ENCODE measurements around the gene KNL1. TPM values are rescaled to one million over a fixed set of nuclear protein-coding genes. Genes with fewer than 3 reads are reported as not detected.
"Not testable (repeated sequence)": the region's sequence is repeated elsewhere in the genome, so short reads cannot be mapped to it uniquely, and the experiment has no call there.

Gene KNL1
- total RNA-seq, 8 experiments from 2014 or later = 0.61 to 21.4 (median 1.6) TPM

- in situ Hi-C loops (cut with MboI; ENCODE audit: low pct_unique_long_range_greater_than_20kb in 2 of 9, low sequenced_read_pairs in 9 of 9, unreplicated experiment in 9 of 9) = no loop called here
- no peak for ATAC-seq (replicated peaks in 6 of 8)
- Histone ChIP-seq H3K4me1 (replicated peaks in 1 of 2) (no peaks in the 10 kb centered on the region), H3K27ac (no peak overlapping the region), H3K4me3 (no peak overlapping the region)
- WGBS, 10 experiments = 80 to 100% (median 91%) methylated on average over 1 to 7 of the region's 9 CpGs; no CpG with 5 or more reads in 3 of the 10 experiments
Observed at GRCh38 chr15:40633178-40633577, 39.1 kb downstream of the KNL1 start.

- H3K27ac ChIP-seq = no peak overlapping the region
- H3K4me3 ChIP-seq = no peak overlapping the region
- 53 to 100% (median 95%) methylated on average over 1 to 4 of the region's 4 CpGs for WGBS, 10 experiments
- no peak for ATAC-seq (replicated peaks in 6 of 8)
- no peaks in the 10 kb centered on the region for H3K4me1 ChIP-seq (replicated peaks in 1 of 2)
- in situ Hi-C loops (cut with MboI; ENCODE audit: low pct_unique_long_range_greater_than_20kb in 2 of 9, low sequenced_read_pairs in 9 of 9, unreplicated experiment in 9 of 9) = no loop called here
Observed at GRCh38 chr15:40637221-40637745, 43.2 kb downstream of the KNL1 start.

GRCh38 chr15:40639677-40640076, 45.6 kb downstream of the KNL1 start:
- Histone ChIP-seq H3K4me1 (replicated peaks in 1 of 2) (no peaks in the 10 kb centered on the region), H3K27ac (no peak overlapping the region), H3K4me3 (no peak overlapping the region)
- WGBS, 10 experiments = 87 to 100% (median 94%) methylated on average over 2 to 5 of the region's 5 CpGs; no CpG with 5 or more reads in 2 of the 10 experiments
- in situ Hi-C loops (cut with MboI; ENCODE audit: low pct_unique_long_range_greater_than_20kb in 2 of 9, low sequenced_read_pairs in 9 of 9, unreplicated experiment in 9 of 9) = no loop called here
- no peak for ATAC-seq (replicated peaks in 6 of 8)

- in situ Hi-C loops (cut with MboI; ENCODE audit: low pct_unique_long_range_greater_than_20kb in 2 of 9, low sequenced_read_pairs in 9 of 9, unreplicated experiment in 9 of 9) = no loop called here
- no peak for ATAC-seq (replicated peaks in 6 of 8)
- no peaks in the 10 kb centered on the region for H3K4me1 ChIP-seq (replicated peaks in 1 of 2)
- H3K4me3 ChIP-seq = no peak overlapping the region
- WGBS, 10 experiments = 83 to 100% (median 100%) methylated on average over 1 of the region's 1 CpG; no CpG with 5 or more reads in 1 of the 10 experiments
- no peak overlapping the region for H3K27ac ChIP-seq
Observed at GRCh38 chr15:40647523-40647922, 53.5 kb downstream of the KNL1 start.

GRCh38 chr15:40650479-40650878, 56.4 kb downstream of the KNL1 start:
- Histone ChIP-seq H3K4me1 (replicated peaks in 1 of 2) (no peaks in the 10 kb centered on the region), H3K4me3 (no peak overlapping the region), H3K27ac (no peak overlapping the region)
- ATAC-seq (replicated peaks in 6 of 8) = no peak
- in situ Hi-C loops (cut with MboI; ENCODE audit: low pct_unique_long_range_greater_than_20kb in 2 of 9, low sequenced_read_pairs in 9 of 9, unreplicated experiment in 9 of 9) = no loop called here

- Histone ChIP-seq H3K27ac (no peak overlapping the region), H3K4me1 (replicated peaks in 1 of 2) (no peaks in the 10 kb centered on the region), H3K4me3 (no peak overlapping the region)
- in situ Hi-C loops (cut with MboI; ENCODE audit: low pct_unique_long_range_greater_than_20kb in 2 of 9, low sequenced_read_pairs in 9 of 9, unreplicated experiment in 9 of 9) = no loop called here
- WGBS, 10 experiments = 20 to 100% (median 98%) methylated on average over 1 to 5 of the region's 5 CpGs; no CpG with 5 or more reads in 1 of the 10 experiments
- peak in 2 of 8 experiments; percentile 64 to 94 for ATAC-seq (replicated peaks in 6 of 8)
Observed at GRCh38 chr15:40660686-40661085, 66.6 kb downstream of the KNL1 start.

- in situ Hi-C loops (cut with MboI; ENCODE audit: low pct_unique_long_range_greater_than_20kb in 2 of 9, low sequenced_read_pairs in 9 of 9, unreplicated experiment in 9 of 9) = no loop called here
- ATAC-seq (replicated peaks in 6 of 8) = no peak
- Histone ChIP-seq H3K4me1 (replicated peaks in 1 of 2) (no peaks in the 10 kb centered on the region), H3K27ac (no peak overlapping the region), H3K4me3 (no peak overlapping the region)
- 80 to 100% (median 94%) methylated on average over 1 to 7 of the region's 7 CpGs; no CpG with 5 or more reads in 2 of the 10 experiments for WGBS, 10 experiments
Observed at GRCh38 chr15:40664909-40665308, 70.9 kb downstream of the KNL1 start.

- H3K4me3 ChIP-seq; ATAC-seq (replicated peaks in 6 of 8); H3K4me1 ChIP-seq (replicated peaks in 1 of 2); H3K27ac ChIP-seq; in situ Hi-C loops (cut with MboI; ENCODE audit: low pct_unique_long_range_greater_than_20kb in 2 of 9, low sequenced_read_pairs in 9 of 9, unreplicated experiment in 9 of 9): not testable (repeated sequence)
- WGBS, 10 experiments = 29 to 100% (median 80%) methylated on average over 1 to 3 of the region's 6 CpGs; no CpG with 5 or more reads in 5 of the 10 experiments
Observed at GRCh38 chr15:40676290-40676689, 82.2 kb downstream of the KNL1 start.

- ATAC-seq (replicated peaks in 6 of 8); H3K4me3 ChIP-seq; H3K27ac ChIP-seq; H3K4me1 ChIP-seq (replicated peaks in 1 of 2); in situ Hi-C loops (cut with MboI; ENCODE audit: low pct_unique_long_range_greater_than_20kb in 2 of 9, low sequenced_read_pairs in 9 of 9, unreplicated experiment in 9 of 9): not testable (repeated sequence)
- WGBS, 10 experiments = 100% methylated on average over 1 of the region's 38 CpGs; no CpG with 5 or more reads in 9 of the 10 experiments
Observed at GRCh38 chr15:40676906-40677305, 82.9 kb downstream of the KNL1 start.

- WGBS, 10 experiments = 80 to 100% (median 100%) methylated on average over 1 of the region's 1 CpG; no CpG with 5 or more reads in 1 of the 10 experiments
- H3K4me1 ChIP-seq (replicated peaks in 1 of 2) = no peaks in the 10 kb centered on the region
- in situ Hi-C loops (cut with MboI; ENCODE audit: low pct_unique_long_range_greater_than_20kb in 2 of 9, low sequenced_read_pairs in 9 of 9, unreplicated experiment in 9 of 9) = no loop called here
- H3K4me3 ChIP-seq = no peak overlapping the region
- peak in 1 of 8 experiments; percentile 28 for ATAC-seq (replicated peaks in 6 of 8)
- H3K27ac ChIP-seq = no peak overlapping the region
Observed at GRCh38 chr15:40680151-40680550, 86.1 kb downstream of the KNL1 start.

GRCh38 chr15:40680959-40681358, 86.9 kb downstream of the KNL1 start:
- WGBS, 10 experiments = 82 to 100% (median 92%) methylated on average over 1 of the region's 1 CpG; no CpG with 5 or more reads in 4 of the 10 experiments
- in situ Hi-C loops (cut with MboI; ENCODE audit: low pct_unique_long_range_greater_than_20kb in 2 of 9, low sequenced_read_pairs in 9 of 9, unreplicated experiment in 9 of 9); H3K4me1 ChIP-seq (replicated peaks in 1 of 2); H3K4me3 ChIP-seq; H3K27ac ChIP-seq; ATAC-seq (replicated peaks in 6 of 8): not testable (repeated sequence)

GRCh38 chr15:40684381-40684780, 90.3 kb downstream of the KNL1 start:
- Histone ChIP-seq H3K27ac (no peak overlapping the region), H3K4me1 (replicated peaks in 1 of 2) (no peaks in the 10 kb centered on the region), H3K4me3 (no peak overlapping the region)
- no peak for ATAC-seq (replicated peaks in 6 of 8)
- in situ Hi-C loops (cut with MboI; ENCODE audit: low pct_unique_long_range_greater_than_20kb in 2 of 9, low sequenced_read_pairs in 9 of 9, unreplicated experiment in 9 of 9) = no loop called here

- Histone ChIP-seq H3K4me3 (no peak overlapping the region), H3K27ac (no peak overlapping the region), H3K4me1 (replicated peaks in 1 of 2) (no peaks in the 10 kb centered on the region)
- WGBS, 10 experiments = 50 to 100% (median 80%) methylated on average over 1 to 2 of the region's 2 CpGs; no CpG with 5 or more reads in 7 of the 10 experiments
- in situ Hi-C loops (cut with MboI; ENCODE audit: low pct_unique_long_range_greater_than_20kb in 2 of 9, low sequenced_read_pairs in 9 of 9, unreplicated experiment in 9 of 9) = no loop called here
- no peak for ATAC-seq (replicated peaks in 6 of 8)
Observed at GRCh38 chr15:40685376-40685775, 91.3 kb downstream of the KNL1 start.

Data from motor neuron (in vitro differentiated cells).